DMS153 (cell line): Measurements from ENCODE around the gene GFY.

Source experiments
- DNase-seq: peaks from one replicate; lab custom pipeline; 2025; lab: John Stamatoyannopoulos, UW

Gene GFY

DNA sequence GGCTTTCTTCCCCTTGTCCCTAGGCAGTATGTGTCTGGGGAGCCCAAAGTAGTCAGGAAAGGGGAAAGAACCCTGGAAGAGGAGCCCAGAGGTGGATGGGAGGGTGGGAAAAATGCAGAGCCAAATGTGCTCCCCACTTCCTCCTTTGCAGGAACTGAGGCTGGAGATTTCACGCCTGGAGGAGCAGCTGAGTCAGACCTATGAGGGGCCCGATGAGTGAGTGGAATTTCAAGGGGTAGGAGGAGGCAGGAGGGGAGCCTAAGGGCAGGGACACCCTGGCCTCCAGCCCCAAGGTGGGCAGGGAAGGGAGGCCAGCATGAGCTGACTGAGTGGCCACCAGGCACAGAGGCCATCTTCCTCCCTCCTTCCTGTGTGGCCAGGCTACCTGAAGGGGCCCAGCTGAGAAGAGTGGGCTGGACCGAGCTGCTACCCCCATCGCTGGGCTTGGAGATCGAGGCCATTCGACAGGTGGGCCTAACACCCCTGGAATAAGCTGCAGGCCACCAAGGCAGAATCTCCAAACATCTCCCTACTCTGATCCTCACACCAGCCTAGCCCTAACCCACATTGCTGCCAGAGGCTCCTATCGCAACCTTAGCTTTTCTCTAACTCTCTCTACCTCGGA lies 16.3 kb upstream of the GFY start:
- no peak for DNase-seq

DNA sequence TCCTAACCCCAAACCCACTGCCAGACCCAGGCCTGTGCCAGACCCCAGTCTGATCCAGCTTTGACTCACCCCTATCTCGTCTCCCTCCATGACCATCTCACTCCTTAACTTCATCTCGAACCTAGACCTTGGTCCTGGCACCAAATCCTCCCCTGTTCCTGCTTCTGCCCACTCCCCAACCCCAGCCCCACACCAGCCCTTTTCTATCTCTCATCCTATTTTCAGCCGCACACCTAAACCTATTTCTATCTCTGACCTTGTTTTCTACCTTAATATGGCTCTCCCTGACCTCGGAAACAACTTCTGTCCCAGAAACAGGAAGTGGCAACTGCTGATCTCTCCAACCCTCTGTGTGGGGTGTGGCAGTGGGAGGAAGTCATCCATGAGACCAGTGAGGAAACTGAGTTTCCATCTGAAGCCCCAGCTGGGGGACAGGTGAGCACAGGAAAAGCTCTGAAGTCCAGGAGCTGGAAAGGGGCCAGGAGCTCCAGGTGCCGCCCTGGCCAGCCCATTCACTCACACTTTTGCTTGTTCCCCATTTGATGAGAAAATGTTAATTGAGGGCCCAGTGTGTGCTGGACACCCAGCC lies 15.7 kb upstream of the GFY start:
- no peak for DNase-seq

DNA sequence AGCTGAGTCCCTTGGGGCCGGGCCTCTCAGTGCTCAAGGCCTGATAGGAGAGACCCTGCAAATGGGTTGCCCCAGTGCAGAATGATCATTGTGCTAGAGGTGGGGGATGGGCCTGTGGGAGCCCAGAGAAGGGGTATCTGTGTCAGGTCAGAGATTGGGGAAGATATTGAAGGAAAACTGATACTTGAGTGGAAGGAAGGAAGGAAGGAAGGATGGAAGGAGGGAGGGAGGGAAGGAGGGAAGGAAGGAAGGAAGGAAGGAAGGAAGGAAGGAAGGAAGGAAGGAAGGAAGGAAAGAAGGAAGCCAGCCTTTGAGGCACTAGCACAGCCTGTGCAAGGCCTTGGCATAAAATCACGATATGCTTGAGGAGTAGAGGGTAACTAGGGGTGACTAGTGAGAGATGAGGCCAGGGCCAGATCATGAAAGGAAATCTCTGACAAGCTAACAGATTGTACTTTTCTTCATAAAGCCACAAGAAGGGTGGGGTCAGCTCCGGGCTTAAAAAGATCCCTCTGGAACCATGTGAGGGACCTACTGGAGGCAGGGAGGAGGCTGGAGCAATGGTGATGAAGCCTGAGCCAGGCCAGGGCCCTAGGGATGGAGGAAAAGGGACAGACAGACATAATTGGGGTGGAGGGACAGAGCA lies 13.4 kb upstream of the GFY start:
- no peak for DNase-seq

DNA sequence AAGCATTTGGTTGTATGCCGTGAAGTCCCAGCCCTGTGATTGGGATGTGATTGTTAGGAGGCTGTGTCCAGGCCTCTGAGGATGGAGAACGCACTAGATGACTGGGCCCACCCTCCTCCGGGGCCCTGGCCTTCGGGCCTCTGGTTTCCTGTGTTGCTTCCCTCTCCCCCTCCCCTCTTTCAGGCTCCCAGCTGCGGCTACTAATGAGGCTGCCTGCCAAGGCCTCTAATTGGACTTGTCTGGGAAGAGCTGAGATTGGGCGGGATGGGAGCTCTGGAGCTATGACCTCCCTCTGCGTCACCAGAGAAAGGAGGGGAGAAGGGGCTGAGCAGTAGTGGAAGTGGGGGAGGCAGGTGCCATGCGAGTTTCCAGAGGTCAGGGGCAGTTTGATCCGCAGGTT lies 11.8 kb upstream of the GFY start:
- no peak for DNase-seq

DNA sequence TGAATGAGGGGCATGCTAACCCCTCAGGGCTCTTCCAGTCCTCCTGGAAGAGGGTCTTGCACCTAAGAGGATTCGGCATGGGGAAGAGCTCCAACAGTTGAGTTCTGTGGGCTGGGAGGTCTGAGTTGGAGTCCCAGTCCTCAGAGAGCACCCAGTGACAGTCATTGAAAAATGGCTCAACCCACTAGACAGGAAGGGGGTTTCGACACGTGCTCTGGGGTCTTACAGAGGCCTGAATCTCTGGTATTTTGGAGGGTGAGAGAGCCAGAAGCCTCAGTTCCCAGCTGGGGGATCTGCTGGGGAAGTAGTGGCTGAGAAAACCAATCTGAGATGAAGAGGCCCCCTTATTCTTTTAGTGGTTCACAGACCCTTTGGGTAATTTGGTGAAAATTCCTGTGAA lies 10.9 kb upstream of the GFY start:
- DNase-seq, result no peak

DNA sequence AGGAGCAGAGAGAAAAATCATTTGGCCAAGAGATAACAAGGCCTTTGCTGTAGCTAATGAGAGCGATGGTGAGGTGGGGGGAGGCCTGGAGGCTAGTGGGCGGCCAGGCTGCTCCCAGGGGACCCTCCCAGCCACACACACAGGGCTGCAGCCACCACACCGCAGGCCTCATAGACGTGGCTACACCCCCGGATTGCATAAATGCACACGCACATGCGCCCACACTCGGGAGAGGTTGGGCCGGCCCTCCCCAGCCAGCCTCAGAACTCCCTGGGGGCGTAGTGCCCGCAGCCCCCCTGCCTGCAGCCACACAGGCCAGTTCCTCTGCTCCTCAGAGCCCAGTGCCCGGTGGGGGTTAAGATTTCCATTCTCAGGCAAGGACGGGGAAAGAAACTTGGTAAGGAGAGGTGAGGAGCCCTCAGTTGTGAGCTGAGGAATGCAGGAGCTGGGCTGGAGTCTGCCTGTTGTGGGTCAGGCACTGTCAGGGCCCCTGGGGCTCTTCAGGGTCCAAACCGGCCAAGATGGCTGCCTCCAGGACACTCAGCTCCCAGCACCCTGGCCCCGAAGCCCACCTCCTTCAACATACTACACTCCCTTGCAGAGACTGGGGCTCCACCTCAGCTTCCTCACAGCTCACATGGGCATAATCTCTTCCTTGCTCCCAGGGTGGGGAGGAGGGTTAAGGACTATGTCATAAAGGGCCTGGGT lies 9.9 kb upstream of the GFY start:
- DNase-seq, result no peak

DNA sequence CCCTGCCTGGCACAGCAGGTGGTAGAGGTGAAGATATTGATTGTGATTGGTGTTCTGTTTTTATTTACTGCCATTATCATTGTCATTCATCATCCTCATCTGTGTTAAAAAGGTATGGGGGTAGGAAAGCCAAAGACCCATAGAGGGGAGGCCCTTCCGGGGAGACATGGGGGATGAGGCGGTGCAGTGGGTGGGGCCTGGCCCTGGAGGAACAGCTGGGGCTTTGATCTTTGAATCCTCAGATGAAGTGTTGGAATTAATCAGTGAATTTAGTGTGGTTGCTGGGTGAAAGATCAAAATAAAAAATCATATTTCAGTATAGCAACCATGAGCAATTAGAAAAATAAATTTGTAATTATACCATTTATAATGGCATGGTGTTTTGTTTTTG lies 9.4 kb upstream of the GFY start:
- no peak for DNase-seq

DNA sequence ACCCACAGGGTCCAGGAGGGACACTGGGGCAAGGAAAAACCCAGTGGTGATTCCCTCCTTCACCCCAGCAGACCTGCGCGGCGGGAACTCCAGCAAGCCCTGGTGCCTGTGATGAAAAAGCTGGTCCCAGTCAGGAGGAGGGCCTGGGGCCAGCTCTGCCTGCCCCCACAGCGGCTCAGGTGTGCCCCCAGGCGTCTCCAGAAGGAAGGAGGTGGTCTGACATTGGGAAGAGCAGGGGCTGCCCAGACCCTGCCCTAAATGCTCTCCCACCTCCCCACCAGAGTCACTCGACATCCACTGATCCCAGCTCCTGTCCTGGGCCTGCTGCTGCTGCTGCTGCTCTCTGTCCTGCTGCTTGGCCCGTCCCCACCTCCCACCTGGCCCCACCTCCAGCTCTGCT lies 8.1 kb upstream of the GFY start:
- DNase-seq, result no peak

DNA sequence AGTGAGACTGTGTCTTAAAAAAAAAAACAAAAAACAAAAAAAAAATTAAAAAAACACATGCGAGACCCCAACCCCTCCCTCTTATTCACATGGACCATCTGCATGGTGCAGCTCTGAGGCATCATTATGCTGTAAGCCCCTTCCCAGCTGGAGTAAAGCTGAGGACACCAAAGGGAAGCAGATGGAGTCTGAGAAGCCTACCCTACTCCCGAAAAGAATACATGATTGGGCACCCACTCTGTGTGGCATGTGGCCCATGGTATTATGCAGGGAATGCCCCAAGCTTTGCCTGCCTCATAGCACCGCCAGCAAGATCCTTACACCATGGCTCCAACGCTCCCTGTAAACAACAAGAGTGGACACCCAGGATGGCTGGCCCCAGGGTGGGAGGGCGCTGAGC lies 6.7 kb upstream of the GFY start:
- no peak for DNase-seq

DNA sequence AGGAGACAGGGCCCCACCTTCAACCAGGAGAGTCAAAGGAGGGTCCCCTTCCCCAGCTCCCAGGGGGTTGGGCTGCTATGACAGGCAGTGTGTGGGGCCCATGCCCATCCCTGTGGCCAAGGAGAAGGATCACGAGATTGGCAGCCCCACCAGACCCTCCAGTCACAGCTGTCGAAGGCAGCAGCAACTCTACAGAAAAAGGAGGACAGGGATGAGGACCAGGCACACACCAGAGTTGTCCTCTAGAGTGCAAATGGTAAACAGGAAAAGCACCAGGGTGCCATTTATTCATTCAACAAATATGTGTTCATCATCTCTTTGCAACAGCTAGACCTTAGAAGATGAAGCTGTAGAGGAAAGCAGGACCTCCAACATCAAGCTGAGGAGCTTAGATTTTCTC lies 6.0 kb upstream of the GFY start:
- no peak for DNase-seq

DNA sequence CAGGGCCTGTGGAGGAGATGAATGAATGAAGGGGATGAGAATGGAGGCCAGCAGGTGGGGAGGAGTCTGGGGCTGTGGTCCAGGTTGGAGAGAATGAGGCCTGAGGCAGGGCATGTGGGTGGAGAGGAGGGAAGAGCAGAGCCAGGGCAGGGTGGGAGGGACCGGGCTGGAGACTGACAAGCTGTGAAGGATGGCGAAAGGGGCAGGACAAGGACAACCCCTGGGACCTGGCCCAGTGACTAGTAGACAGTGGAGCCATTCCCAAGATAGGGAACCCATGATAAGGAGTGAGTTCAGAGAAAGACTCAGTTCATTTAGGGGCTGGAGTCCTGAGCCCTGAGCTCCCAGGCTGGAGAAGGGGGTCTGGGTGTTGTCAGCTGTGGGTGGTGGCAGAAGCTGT lies 5.0 kb upstream of the GFY start:
- DNase-seq, result no peak

DNA sequence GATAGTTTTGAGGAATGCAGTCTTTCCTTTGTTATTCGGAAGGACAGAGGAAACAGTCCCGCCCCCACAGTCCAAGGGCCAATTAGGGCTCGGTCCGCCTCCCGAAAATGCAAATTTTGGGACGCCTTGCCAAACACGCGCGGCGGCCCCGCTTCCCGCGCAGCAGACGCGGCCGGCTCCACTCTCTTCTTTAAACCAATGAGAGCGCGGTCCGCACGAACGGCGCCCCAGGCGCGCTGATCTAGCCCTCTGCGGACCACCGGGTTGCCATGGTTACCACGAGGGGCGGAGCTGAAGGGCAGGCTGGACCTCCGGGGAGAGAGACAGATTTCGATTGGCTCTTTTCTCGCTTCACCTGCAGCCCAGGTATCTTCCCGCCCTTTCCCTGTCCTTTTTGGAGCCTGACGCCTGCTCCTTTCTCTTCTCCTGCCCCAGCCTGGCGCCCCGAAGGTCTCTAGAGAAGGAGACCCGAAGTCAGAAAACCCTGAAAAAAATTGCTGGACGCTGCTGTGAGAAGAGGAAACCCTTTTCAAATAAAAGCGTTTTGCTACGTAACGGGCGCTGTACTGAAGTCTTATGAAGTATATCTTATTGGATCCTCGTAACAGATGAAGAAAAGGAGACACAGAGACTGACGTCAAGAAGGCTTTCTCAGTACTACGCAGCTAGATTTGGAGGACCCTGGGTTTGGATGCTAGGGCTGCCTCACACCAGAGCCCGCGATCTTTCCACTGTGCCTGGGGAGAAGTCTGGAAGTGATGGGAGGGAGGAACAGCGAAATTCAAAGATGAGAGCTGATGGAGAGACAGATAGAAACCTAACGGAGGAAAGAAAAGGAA lies 3.9 kb upstream of the GFY start:
- DNase-seq, result peak; percentile 93

DNA sequence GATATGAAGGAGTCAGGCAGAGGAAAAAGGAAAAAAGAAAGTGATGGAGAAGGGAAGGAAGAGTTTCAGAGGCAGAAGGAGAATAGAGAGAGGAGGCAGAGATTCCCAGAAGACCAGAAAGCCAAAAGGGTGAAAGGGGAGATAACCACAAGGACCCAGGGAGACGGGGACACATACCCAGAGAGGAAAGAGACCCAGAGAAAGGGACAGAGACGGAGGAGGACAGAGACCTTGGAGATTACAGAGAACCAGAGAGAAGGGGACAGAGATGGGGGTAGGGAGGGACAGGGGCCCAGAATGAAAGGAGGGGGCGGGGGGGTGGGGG lies 3.3 kb upstream of the GFY start:
- DNase-seq, result no peak

DNA sequence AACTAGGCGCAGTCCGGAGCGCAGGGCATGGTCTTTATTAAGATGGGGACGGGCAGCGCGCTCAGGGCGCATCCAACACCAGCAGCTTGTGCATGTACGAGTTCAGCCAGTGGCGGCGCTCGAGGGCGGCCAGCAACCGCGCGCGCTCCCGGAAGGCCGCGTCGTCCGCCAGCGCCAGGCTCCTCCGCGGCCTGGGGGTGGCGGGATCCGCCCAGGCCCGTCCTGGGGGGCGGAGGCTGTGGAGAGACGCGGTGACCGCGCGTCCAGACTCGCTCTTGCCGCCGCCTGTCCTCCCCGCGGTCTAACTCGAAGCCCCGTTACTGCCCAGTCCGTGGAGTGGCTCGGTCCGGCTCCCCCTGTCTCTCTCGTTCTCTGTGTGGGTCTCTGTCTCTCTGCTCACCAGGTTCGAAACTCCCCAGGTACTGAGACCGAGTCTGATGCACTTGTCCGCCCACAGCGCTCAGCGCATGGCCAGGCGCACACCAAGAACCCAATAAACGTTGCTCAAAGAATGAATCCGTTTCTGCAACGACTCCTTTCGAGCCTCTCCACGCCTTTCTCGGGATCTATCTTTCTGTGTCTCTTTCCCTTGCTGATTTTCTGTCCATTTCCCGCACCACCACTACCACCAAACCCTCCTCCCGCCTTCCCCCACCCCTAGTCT lies 2.6 kb upstream of the GFY start:
- DNase-seq, result peak; percentile 43

DNA sequence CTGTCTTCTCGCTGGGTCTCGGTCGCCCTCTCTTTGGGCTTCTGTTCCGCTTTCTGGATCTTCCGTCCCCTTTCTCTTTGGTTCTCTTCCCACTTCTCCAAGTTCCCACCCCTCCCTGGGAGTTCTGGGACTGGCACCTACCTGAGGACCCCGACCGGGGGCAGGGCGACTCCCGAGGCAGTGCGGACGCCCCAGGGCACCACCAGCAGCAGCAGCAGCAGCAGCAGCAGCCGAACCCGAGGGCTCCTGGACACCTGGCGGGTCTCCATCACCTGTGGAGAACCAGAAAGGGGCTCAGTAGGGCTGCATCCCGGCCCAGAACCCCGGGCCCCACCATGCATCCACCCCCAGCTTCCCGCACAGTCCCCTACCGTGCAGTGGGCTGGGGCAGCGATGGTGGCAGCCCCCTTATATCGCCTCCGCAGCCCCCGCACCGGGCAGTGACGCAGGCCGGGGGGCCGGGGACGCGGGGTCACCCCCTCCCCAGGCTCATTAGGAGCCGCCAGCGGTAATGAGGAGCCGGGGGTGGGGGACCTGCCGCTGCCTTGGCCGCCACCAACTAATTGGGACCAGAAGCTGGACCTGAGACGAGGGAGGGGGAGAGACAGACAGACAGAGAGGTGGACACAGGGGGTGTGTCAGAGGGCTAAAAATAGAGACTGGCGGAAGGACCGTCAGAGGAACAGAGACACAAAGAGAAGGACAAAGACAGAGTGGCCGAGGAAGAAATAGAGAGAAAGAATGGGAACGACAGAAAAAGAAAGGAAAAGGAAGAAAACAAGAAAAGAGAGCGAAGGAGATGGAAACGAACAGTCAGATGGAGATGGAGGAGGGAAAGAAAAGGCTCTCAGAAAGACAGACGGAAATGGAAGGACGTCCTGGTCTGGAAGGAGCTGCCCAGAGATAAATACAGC lies 1.9 kb upstream of the GFY start, which contains the start of gene PTH2:
TSS of gene PTH2 (minus strand) at position 371 of the 914 bp plus-strand sequence. CDS start at position 269, 102 bp downstream.
- no peak for DNase-seq

DNA sequence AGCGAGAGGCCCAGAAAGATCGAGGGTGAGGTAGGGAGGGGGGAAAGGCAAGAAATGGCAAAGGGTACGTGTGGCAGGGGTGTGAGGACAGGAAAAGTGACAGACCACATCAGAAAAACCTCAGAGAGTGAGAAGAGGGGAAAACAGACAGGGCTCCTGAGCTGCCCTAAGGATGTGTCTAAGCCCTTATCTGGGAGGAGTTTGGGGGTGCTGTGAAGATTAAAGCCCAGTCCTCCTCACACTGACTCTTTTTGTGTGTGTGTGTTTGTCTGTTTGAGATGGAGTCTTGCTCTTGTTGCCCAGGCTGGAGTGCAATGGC lies 1.2 kb upstream of the GFY start:
- DNase-seq, result no peak

DNA sequence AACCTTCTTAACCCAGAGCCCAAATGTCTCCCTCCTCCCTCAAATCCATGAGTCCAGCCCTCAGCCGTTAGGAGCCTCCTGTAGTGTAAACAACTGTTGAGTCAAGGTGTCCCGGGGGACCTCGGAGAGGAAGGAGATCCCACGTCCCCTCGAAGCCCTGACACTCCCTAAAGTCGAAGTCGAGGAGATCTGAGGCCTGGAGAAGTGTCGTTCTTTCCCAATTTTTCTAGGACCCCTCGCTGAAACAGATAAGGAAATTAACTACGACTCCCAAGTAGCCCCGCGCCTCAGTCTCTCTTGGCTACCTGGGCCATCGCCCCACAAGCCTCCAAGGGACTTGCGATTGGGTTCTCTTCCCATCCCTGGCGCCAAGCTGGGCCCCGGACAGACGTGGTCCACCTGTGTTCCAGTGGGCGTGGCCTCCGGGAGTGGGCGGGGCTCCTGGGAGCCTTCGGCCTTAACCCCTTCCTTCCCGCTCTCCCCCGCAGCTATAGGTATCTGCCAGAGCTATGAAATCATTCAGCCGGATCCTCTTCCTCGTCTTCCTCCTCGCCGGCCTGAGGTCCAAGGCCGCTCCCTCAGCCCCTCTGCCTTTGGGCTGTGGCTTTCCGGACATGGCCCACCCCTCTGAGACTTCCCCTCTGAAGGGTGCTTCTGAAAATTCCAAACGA lies 869 bp downstream of the GFY start:
- peak; percentile 53 for DNase-seq

DNA sequence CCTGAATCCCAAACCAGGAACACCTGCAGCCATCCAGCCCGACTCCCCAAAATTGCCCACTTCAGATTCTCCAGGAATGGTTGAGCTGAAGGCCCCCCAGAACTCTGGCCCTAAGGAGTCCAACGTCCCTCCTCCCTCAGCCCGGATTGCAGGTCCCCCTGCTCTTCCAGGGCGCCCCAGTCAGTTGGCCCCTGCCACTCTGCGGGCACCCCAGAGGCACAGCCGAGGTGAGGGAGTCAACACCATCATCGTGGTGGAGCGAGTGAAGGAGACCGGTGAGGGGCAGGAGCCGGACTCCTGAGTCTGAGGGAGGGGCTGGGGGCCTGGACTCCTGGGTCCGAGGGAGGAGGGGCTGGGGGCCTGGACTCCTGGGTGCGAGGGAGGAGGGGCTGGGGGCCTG lies 2.2 kb downstream of the GFY start:
- DNase-seq, result no peak

DNA sequence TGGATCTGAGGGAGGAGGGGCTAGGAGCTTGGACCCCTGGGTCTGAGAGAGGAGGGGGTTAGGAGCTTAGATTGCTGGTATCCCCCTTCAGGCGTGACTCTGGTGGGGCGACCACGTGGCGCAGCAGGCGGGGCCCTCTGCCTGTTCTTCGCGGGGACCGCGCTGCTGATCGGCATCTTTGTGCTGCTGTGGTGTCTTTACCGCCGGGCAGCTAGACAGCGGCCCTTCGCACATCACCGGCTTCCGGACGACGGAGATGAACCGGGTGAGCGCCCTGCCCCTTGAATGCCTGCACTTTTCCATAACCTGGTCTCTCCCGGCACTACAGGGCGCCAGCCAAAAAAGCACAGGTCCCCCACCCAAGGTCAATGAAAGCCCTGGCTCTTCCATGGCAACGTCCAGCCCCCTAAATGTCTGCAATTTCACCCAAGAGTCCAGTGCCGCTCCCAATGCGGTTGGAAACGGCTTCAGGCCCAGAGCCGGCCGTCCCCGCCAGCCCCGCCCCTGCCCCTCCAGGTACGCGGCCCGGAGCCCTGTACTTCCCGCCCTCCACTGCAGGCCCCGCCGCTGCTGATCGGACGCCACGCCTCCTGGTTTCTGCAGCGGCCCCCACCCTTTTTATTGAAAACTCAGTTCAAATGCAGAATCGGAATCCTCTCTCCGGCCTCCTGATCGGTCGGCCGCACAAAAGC lies 2.8 kb downstream of the GFY start:
- no peak for DNase-seq
